GM06990 (cell line): ENCODE results near the gene ALDH1L1.

Experiments
- DNase-seq: peaks from one replicate; pipeline ENCODE4 v3.0.0-alpha.2; 2011; ENCODE audit not compliant: insufficient read length; ENCODE audit errors: extremely low read depth
- H3K27me3 ChIP-seq: replicated peaks from 2 replicates; pipeline ENCODE4 v1.6.0; 2011; ENCODE audit warnings: low read length; ENCODE audit not compliant: control insufficient read depth, insufficient read depth
- H3K36me3 ChIP-seq: 2 replicates; pipeline ENCODE4 v1.5.1; 2011; ENCODE audit warnings: low read length; ENCODE audit not compliant: control insufficient read depth, insufficient read depth
- H3K4me3 ChIP-seq: replicated peaks from 2 replicates; pipeline ENCODE4 v1.5.1; 2011; ENCODE audit warnings: low read depth, mild to moderate bottlenecking, control low read depth, low read length
- TF ChIP-seq, protein P1 (sequence below): IDR thresholded peaks from 2 replicates; pipeline ENCODE4 v1.5.1; 2011; ENCODE audit warnings: low read length, control low read depth, mild to moderate bottlenecking, inconsistent platforms; ENCODE audit not compliant: insufficient read depth, poor library complexity, severe bottlenecking

ALDH1L1 gene

GRCh38 chr3:126134219-126134975, 46.0 kb downstream of the ALDH1L1 start:
- Histone ChIP-seq H3K27me3 (no peaks in the 10 kb centered on the region; the same call in none of the 2 replicates), H3K4me3 (no peak overlapping the region), H3K36me3 (no peaks in the 10 kb centered on the region)
- TF ChIP-seq, protein P1, sequence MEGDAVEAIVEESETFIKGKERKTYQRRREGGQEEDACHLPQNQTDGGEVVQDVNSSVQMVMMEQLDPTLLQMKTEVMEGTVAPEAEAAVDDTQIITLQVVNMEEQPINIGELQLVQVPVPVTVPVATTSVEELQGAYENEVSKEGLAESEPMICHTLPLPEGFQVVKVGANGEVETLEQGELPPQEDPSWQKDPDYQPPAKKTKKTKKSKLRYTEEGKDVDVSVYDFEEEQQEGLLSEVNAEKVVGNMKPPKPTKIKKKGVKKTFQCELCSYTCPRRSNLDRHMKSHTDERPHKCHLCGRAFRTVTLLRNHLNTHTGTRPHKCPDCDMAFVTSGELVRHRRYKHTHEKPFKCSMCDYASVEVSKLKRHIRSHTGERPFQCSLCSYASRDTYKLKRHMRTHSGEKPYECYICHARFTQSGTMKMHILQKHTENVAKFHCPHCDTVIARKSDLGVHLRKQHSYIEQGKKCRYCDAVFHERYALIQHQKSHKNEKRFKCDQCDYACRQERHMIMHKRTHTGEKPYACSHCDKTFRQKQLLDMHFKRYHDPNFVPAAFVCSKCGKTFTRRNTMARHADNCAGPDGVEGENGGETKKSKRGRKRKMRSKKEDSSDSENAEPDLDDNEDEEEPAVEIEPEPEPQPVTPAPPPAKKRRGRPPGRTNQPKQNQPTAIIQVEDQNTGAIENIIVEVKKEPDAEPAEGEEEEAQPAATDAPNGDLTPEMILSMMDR, result peak; percentile 78
- DNase-seq, result peak; percentile 27

DNA sequence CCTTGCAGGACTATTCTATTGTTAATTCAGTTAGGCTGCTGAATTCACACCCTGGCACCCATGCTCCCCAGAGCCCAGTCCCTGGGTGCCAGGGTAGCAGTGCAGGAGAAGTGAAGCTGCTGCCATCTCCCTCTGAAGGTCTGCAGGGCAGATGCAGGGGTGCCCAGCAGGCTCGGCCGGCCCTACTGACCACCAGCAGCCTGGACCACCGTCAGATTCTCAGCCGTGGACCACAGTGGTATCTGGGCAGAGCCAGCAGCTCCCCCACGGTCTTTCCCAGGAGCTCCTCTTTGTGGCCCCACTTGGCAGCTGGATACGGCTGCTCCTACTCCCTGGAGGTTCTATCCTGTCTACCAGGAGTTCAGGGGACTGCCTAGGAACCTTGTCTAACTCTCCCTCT, 46.8 kb downstream of the ALDH1L1 start:
- Histone ChIP-seq H3K4me3 (no peak overlapping the region), H3K27me3 (no peaks in the 10 kb centered on the region; the same call in none of the 2 replicates), H3K36me3 (no peaks in the 10 kb centered on the region)
- TF ChIP-seq, protein P1, result no peak
- DNase-seq, result no peak

- TF ChIP-seq, protein P1, result peak; percentile 52
- H3K27me3 ChIP-seq, result no peaks in the 10 kb centered on the region; the same call in none of the 2 replicates
- H3K4me3 ChIP-seq, result no peak overlapping the region
- no peaks in the 10 kb centered on the region for H3K36me3 ChIP-seq
- DNase-seq, result no peak
Observed at GRCh38 chr3:126132751-126133511, 47.5 kb downstream of the ALDH1L1 start.

DNA sequence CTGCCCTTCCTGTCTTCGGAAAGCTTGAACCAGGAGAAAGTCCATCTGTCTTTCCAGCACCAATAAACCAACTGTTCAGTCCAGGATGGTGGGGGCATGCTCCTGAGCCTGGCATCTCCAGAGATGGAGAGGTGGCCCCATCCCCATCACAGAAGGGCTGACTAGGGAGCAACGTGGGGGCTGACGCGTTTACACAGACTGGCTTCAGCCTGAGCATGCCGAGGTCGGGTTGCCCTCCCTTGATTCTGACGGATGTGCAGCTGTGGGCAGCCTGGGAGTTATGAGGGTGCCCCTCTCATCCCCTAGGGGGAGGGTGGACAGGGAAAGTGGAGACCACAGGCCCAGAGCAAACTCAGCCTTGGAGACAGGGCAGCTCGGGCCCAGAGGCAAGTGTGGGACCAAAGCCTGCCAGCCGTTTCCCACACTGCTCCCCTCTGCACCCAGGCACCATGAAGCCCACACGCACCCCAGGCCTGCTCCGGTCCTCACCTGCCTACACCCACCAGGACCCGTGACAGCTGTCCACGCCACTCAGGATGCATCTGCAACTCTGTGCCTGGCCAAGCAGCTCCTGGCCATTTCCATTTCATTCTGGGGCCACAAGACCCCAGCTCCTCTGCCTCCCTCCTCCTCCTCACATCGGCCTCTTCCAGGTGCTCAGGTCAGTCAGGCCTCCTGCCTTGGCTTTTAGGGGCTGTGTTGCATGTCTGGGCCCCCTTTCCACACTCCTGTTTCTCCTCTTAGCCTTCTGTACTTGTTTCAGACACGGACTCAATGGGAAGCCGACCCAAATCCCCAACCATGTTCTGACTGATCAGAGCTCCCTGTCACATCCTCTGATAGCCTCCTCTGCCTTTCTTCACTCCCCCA, 48.3 kb downstream of the ALDH1L1 start:
- Histone ChIP-seq H3K4me3 (no peak overlapping the region), H3K27me3 (no peaks in the 10 kb centered on the region; the same call in none of the 2 replicates), H3K36me3 (no peaks in the 10 kb centered on the region)
- TF ChIP-seq, protein P1, result no peak
- DNase-seq, result no peak

- DNase-seq, result no peak
- no peak overlapping the region for H3K4me3 ChIP-seq
- no peaks in the 10 kb centered on the region for H3K36me3 ChIP-seq
- H3K27me3 ChIP-seq, result no peaks in the 10 kb centered on the region; the same call in none of the 2 replicates
- TF ChIP-seq, protein P1, result no peak
Observed at GRCh38 chr3:126130981-126131745, 49.2 kb downstream of the ALDH1L1 start.
